Skeletal muscle tissue (tissue), 4 donors: ENCODE results near the gene CELA2B. TPM values are rescaled to one million over a fixed set of nuclear protein-coding genes. Genes with fewer than 3 reads are reported as not detected.

ENCODE experiments used
- H3K27ac ChIP-seq: one replicate; pipeline ENCODE4 v1.7.0; 2013; ENCODE audit warnings: mild to moderate bottlenecking, low read depth, low read length, inconsistent platforms
- H3K27me3 ChIP-seq, 3 donors: one replicate each; pipeline ENCODE4 v1.7.0; 2013; ENCODE audit warnings: low read length in 3 of 3; ENCODE audit not compliant: control insufficient read depth in 3 of 3, insufficient read depth in 3 of 3
- H3K36me3 ChIP-seq, 3 donors: one replicate each; pipeline ENCODE4 v1.7.0; 2013; ENCODE audit warnings: low read length in 3 of 3; ENCODE audit not compliant: control insufficient read depth in 3 of 3, insufficient read depth in 3 of 3
- H3K4me1 ChIP-seq, 3 donors: one replicate each; pipeline ENCODE4 v1.7.0; 2013; ENCODE audit warnings: low read length in 3 of 3, mild to moderate bottlenecking in 3 of 3; ENCODE audit not compliant: control insufficient read depth in 3 of 3, insufficient read depth in 3 of 3
- H3K4me3 ChIP-seq, 3 donors: one replicate each; pipeline ENCODE4 v1.7.0; 2013; ENCODE audit warnings: low read length in 3 of 3
- H3K9ac ChIP-seq, 3 donors: one replicate each; pipeline ENCODE4 v1.7.0; 2013; ENCODE audit warnings: low read length in 3 of 3, mild to moderate bottlenecking in 3 of 3, moderate library complexity in 2 of 3, low read depth in 1 of 3
- H3K9me3 ChIP-seq, 3 donors: one replicate each; pipeline ENCODE4 v1.7.0; 2013; ENCODE audit warnings: low read length in 3 of 3; ENCODE audit not compliant: control insufficient read depth in 3 of 3
- total RNA-seq: library from RNA; depleted of rRNA; stranded (reverse); fragments of >200 nt; gene quantifications from one replicate; pipeline ENCODE4 v1.2.3, GENCODE V29; 2014
- donor health status: Osteomylitis.

Gene CELA2B
- total RNA-seq, 1 donor from 2014 or later: 1.6 TPM

DNA sequence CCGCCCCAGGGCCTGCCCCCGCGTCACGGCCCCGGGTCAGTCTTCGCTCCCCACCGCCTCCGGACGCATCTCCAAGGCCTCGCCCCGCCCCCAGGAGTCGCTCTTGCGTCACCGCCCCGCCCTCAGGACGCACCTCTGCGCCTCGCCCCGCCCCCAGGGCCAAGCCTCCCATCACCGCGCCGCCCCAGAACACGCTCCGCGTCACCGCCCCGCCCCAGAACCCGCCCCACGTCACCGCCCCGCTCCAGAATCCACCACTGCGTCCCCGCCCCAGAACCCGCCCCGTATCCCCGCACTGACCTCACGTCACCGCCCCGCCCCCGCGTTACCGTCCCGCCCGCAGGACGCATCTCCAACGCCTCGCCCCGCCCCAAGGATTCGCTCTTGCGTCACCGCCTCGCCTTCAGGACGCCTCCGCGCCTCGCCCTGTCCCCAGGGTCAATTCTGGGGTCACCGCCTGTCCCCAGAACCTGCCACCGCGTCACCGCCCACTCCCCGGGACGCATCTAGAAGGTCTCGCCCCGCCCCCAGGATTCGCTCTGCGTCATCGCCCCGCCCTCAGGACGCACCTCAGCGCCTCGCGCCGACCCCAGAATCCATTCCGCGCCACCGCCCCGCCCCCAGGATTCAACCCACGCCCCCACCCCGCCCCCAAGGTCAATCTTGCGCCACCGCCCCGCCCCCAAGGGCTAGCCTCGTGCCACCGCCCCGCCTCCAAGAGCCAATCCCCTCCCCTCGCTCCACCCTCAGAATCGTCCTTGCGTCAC is 48.6 kb downstream of the CELA2B start:
- Histone ChIP-seq H3K9me3 (no peaks in the 10 kb centered on the region), H3K27me3 (no peaks in the 10 kb centered on the region), H3K9ac (peak overlapping the region; percentile 82 to 86 (median 83)), H3K4me1 (peaks cover 24 to 28% (median 27%) of the 10 kb centered on the region in 3 donors), H3K4me3 (peak overlapping the region; percentile 70 to 85 (median 83)), H3K36me3 (no peaks in the 10 kb centered on the region), H3K27ac (peak overlapping the region; percentile 95)

GRCh38 chr1:15525050-15526020 is 49.4 kb downstream of the CELA2B start:
- Histone ChIP-seq H3K4me3 (peak overlapping the region; percentile 77 to 84 (median 83)), H3K27ac (peak overlapping the region; percentile 95), H3K36me3 (peaks cover 0 to 1% (median 0%) of the 10 kb centered on the region in 3 donors), H3K27me3 (no peaks in the 10 kb centered on the region), H3K9ac (peak overlapping the region; percentile 57 to 81 (median 69)), H3K9me3 (no peaks in the 10 kb centered on the region), H3K4me1 (peaks cover 24 to 28% (median 27%) of the 10 kb centered on the region in 3 donors)

DNA sequence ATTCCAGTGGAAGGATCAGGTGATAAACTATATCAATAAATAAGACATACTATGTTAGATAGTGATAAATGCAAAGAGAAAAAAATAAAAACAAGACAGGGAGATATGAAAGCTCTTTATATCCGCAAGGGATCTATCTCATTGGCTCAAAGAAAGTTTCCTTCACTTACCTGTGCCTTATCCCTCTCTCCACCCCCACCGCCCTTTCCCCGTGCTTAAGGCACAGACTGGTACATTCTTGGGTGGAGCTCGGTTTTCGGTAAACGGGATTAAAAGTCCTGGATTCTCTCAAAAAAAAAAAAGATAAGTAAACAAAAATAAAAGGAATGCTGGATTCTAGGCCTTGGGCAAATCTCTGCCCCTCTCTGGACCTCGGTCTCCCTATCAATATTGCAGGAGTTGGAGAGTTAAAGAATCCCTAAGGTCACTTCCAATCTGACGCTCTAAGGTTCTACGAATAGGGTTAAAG is 50.2 kb downstream of the CELA2B start:
- Histone ChIP-seq H3K36me3 (peaks cover 2 to 6% (median 3%) of the 10 kb centered on the region in 3 donors), H3K9ac (peak overlapping the region; percentile 50 to 69 (median 57)), H3K4me1 (peaks cover 24 to 28% (median 27%) of the 10 kb centered on the region in 3 donors), H3K27ac (peak overlapping the region; percentile 95), H3K27me3 (no peaks in the 10 kb centered on the region), H3K4me3 (peak overlapping the region; percentile 69 to 88 (median 84)), H3K9me3 (no peaks in the 10 kb centered on the region)

DNA sequence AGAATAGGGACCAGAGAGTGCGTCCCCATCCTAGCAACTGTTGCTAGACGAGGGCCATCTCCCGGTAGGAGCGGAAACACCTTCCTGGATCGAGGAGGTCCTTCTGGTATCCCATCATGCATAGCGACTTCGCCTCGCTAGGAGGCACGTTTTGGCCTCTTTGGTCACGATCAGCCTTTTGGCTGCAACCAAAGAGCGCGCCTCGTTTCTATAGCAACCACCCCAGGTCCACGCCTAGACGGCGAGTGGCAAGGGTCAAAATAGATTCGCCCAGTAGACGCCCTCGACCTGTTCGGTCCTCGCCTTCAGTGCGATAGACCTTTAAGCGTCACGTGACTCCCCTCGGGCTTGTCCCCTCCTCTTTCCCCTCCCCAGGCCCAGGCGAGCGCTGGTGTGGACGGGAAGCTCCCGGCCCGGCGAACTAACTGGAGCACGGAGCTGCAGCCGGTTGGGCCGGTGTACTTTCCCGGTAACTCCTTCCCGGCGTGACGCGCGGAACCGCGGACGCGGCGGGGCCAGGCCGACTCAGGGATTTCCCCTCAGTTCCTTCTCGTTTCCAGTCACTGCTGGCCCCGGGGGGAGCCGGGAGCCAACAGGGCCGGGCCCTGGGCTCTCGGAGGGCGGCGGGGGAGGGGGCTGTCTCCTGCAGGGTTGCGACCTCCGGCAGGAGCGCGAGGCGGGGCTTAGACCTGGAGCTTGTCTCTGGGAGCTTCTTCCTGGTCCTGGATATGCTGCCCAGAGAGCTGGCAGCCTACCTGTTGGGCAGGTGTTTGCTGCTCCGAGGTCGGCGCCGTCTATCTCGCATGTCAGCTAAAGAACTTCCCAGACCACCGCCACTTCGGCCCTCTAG is 50.8 kb downstream of the CELA2B start, which contains the start of gene DNAJC16:
TSS of gene DNAJC16 (plus strand) at position 359 of the 850 bp plus-strand sequence. CDS start 2,258 bp downstream, outside the sequence.
- H3K36me3 ChIP-seq: peaks cover 3 to 6% (median 4%) of the 10 kb centered on the region in 3 donors
- peak within 1 kb of the TSS; percentile 91 to 95 (median 91) for H3K9ac ChIP-seq
- no peaks in the 10 kb centered on the region for H3K9me3 ChIP-seq
- peak within 1 kb of the TSS; percentile 87 to 95 (median 88) for H3K4me3 ChIP-seq
- peak within 1 kb of the TSS; percentile 95 for H3K27ac ChIP-seq
- H3K4me1 ChIP-seq: peaks cover 24 to 28% (median 27%) of the 10 kb centered on the region in 3 donors
- no peaks in the 10 kb centered on the region for H3K27me3 ChIP-seq

DNA sequence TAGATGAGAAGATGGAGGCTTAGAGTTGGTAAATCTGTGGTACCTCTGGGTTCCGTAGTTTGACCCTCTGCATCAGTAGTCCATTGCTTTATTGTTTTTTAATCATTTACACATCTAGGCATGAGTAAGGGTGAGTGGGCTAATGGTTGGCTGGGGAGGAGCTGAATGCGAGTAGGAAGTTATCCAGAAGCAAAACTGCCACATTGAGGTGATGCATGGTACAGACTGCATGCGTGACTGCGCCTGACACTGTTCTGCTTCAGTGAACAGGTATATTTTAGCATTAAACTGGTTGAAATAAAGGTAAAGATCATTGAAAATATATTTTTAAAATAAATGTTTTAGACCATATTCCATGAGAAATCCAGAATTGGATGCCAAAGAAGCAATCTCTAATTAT is 55.1 kb downstream of the CELA2B start:
- Histone ChIP-seq H3K27ac (no peak overlapping the region), H3K27me3 (no peaks in the 10 kb centered on the region), H3K9me3 (no peaks in the 10 kb centered on the region), H3K4me3 (no peak overlapping the region), H3K4me1 (peaks cover 9 to 11% (median 10%) of the 10 kb centered on the region in 3 donors), H3K36me3 (peaks cover 7 to 22% (median 12%) of the 10 kb centered on the region in 3 donors), H3K9ac (no peak overlapping the region)

GRCh38 chr1:15531682-15532081 is 55.8 kb downstream of the CELA2B start:
- Histone ChIP-seq H3K4me1 (peaks cover 7 to 8% (median 8%) of the 10 kb centered on the region in 3 donors), H3K9ac (no peak overlapping the region), H3K36me3 (peaks cover 9 to 25% (median 15%) of the 10 kb centered on the region in 3 donors)

GRCh38 chr1:15538771-15539170 is 62.9 kb downstream of the CELA2B start:
- H3K9me3 ChIP-seq: no peaks in the 10 kb centered on the region
- no peaks in the 10 kb centered on the region for H3K4me1 ChIP-seq
- H3K9ac ChIP-seq: no peak overlapping the region
- peaks cover 38 to 47% (median 44%) of the 10 kb centered on the region in 3 donors for H3K36me3 ChIP-seq
- no peaks in the 10 kb centered on the region for H3K27me3 ChIP-seq
- H3K4me3 ChIP-seq: no peak overlapping the region
- no peak overlapping the region for H3K27ac ChIP-seq

More at GRCh38 chr1:15531682-15532081, 55.8 kb downstream of the CELA2B start:
- Histone ChIP-seq H3K9me3 (no peaks in the 10 kb centered on the region), H3K27ac (no peak overlapping the region), H3K27me3 (no peaks in the 10 kb centered on the region), H3K4me3 (no peak overlapping the region)

- Histone ChIP-seq H3K27me3 (no peaks in the 10 kb centered on the region), H3K36me3 (peaks cover 38 to 51% (median 38%) of the 10 kb centered on the region in 3 donors), H3K27ac (no peak overlapping the region), H3K4me1 (no peaks in the 10 kb centered on the region), H3K4me3 (no peak overlapping the region), H3K9me3 (no peaks in the 10 kb centered on the region), H3K9ac (no peak overlapping the region)
Measured at GRCh38 chr1:15540186-15540585, 64.3 kb downstream of the CELA2B start.
